Loucy (cell line): Measurements from ENCODE around the gene CNTNAP2.

ENCODE experiments used
- H2AFZ ChIP-seq: fragments of 200-600 bp; sonication (generic); 2 replicates; pipeline ENCODE4 v1.6.0; 2016; ENCODE audit warnings: antibody characterized with exemption, mild to moderate bottlenecking, low read length, moderate library complexity
- H3F3A ChIP-seq: fragments of 200-600 bp; 2 replicates; pipeline ENCODE4 v1.6.0; 2016; ENCODE audit warnings: antibody characterized with exemption, low read depth, mild to moderate bottlenecking
- H3K27me3 ChIP-seq: fragments of 200-600 bp; sonication (generic); 2 replicates; pipeline ENCODE4 v1.6.1; 2014; ENCODE audit warnings: low read length, mild to moderate bottlenecking; ENCODE audit not compliant: insufficient read depth, poor library complexity, severe bottlenecking
- H3K36me3 ChIP-seq: fragments of 200-600 bp; sonication (generic); 2 replicates; pipeline ENCODE4 v1.6.1; 2016; ENCODE audit warnings: low read length; ENCODE audit not compliant: insufficient read depth
- H3K4me1 ChIP-seq: fragments of 200-600 bp; sonication (generic); 2 replicates; pipeline ENCODE4 v1.5.1; 2014; ENCODE audit warnings: low read length, mild to moderate bottlenecking; ENCODE audit not compliant: insufficient read depth, poor library complexity, severe bottlenecking
- H3K4me2 ChIP-seq: fragments of 200-600 bp; sonication (generic); 2 replicates; pipeline ENCODE4 v1.6.0; 2014; ENCODE audit warnings: antibody characterized with exemption, low read length, low read depth, mild to moderate bottlenecking; ENCODE audit not compliant: poor library complexity, severe bottlenecking
- H3K4me3 ChIP-seq: fragments of 200-600 bp; sonication (generic); 2 replicates; pipeline ENCODE4 v1.5.1; 2014; ENCODE audit warnings: low read length, mild to moderate bottlenecking, mixed read lengths; ENCODE audit not compliant: poor library complexity, severe bottlenecking
- H3K79me2 ChIP-seq: fragments of 200-600 bp; sonication (generic); 2 replicates; pipeline ENCODE4 v1.6.1; 2014; ENCODE audit warnings: low read length; ENCODE audit not compliant: insufficient read depth
- H3K9ac ChIP-seq: fragments of 200-600 bp; sonication (generic); 2 replicates; pipeline ENCODE4 v1.6.0; 2014; ENCODE audit warnings: mild to moderate bottlenecking, low read depth, low read length, moderate library complexity; ENCODE audit not compliant: poor library complexity, severe bottlenecking
- H3K9me2 ChIP-seq: fragments of 200-600 bp; sonication (generic); replicated peaks from 2 replicates; pipeline ENCODE4 v1.6.1; 2016; ENCODE audit warnings: low read depth, low read length, mixed read lengths
- H3K9me3 ChIP-seq: fragments of 200-600 bp; sonication (generic); 2 replicates; pipeline ENCODE4 v1.6.1; 2014; ENCODE audit warnings: mild to moderate bottlenecking, antibody characterized with exemption, low read length, low read depth; ENCODE audit not compliant: insufficient read depth
- H4K20me1 ChIP-seq: fragments of 200-600 bp; sonication (generic); 2 replicates; pipeline ENCODE4 v1.6.0; 2014; ENCODE audit warnings: antibody characterized with exemption, low read length, mild to moderate bottlenecking; ENCODE audit not compliant: insufficient read depth, poor library complexity, severe bottlenecking
- EZH2phosphoT487 ChIP-seq: fragments of 200-600 bp; IDR thresholded peaks from 2 replicates; pipeline ENCODE4 v1.6.1; 2018; ENCODE audit warnings: antibody characterized with exemption, mild to moderate bottlenecking, moderate library complexity, borderline replicate concordance
- TF ChIP-seq, protein P1 (sequence below): fragments of 200-600 bp; sonication (generic); conservative IDR thresholded peaks from 2 replicates; pipeline ENCODE4 v1.5.1; 2014; ENCODE audit warnings: mild to moderate bottlenecking, antibody characterized with exemption, low read length

CNTNAP2 gene

DNA sequence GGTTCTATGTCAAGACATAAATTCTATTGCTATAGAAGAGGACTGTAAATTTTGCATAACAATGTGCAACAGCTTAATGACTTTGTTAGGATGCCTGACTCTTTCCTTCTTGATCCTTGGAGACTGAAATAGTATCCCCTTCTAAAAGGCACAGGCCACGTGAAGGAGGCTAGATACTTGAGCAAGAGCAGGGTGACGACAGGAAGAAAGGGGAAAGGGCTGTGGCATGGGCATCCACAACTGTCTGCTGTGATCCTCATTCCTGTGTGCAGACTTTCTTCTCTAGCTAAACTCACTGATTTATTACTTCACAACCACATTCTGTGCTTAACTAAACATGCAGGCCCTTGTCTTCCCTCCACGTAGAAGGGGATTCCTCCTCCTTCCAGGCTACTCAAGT, 1362.2 kb downstream of the CNTNAP2 start:
- Histone ChIP-seq H3K9ac (no peak overlapping the region), H3K36me3 (no peaks in the 10 kb centered on the region), H3K4me3 (no peak overlapping the region), H3K27me3 (no peaks in the 10 kb centered on the region), H3K9me3 (no peaks in the 10 kb centered on the region; the same call in 1 of the 2 replicates), H3K79me2 (no peaks in the 10 kb centered on the region), H4K20me1 (no peaks in the 10 kb centered on the region), H3F3A (no peaks in the 10 kb centered on the region), H2AFZ (no peak overlapping the region), H3K9me2 (no peaks in the 10 kb centered on the region), H3K4me2 (no peak overlapping the region), H3K4me1 (no peaks in the 10 kb centered on the region)
- no peak for TF ChIP-seq EZH2phosphoT487
- TF ChIP-seq, protein P1, sequence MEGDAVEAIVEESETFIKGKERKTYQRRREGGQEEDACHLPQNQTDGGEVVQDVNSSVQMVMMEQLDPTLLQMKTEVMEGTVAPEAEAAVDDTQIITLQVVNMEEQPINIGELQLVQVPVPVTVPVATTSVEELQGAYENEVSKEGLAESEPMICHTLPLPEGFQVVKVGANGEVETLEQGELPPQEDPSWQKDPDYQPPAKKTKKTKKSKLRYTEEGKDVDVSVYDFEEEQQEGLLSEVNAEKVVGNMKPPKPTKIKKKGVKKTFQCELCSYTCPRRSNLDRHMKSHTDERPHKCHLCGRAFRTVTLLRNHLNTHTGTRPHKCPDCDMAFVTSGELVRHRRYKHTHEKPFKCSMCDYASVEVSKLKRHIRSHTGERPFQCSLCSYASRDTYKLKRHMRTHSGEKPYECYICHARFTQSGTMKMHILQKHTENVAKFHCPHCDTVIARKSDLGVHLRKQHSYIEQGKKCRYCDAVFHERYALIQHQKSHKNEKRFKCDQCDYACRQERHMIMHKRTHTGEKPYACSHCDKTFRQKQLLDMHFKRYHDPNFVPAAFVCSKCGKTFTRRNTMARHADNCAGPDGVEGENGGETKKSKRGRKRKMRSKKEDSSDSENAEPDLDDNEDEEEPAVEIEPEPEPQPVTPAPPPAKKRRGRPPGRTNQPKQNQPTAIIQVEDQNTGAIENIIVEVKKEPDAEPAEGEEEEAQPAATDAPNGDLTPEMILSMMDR = no peak

DNA sequence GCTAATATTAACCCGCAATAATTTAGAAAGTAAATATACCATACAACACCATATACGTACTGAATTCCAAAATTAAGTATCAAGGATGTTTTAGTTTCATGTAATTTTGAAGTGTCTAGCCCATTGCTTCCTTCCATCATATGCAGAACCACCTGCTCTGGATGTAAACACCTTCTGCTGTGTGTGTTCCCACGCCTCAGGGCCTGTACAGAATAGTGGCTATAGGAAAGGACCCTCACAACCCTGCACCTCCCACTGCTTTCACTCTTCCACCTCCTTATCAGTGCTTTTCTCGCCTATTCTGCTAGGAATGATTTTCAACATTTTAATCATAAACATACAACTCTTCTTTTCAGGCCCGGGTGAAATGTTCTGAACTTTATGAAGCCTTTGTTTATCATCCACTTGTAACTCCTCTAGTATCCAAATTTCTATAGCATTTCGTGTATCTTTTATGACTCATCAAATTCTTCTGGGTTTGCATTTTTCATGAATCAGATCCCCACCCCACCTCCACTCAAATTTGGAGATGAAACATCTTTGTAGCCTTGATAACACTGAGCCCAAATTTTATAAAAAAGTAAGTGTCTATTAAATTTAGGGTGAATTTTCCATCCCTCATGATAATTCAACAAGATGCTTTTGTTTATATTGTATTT, 1367.2 kb downstream of the CNTNAP2 start:
- no peaks in the 10 kb centered on the region for H3K4me1 ChIP-seq
- no peak overlapping the region for H3K4me3 ChIP-seq
- TF ChIP-seq, protein P1 = no peak
- TF ChIP-seq EZH2phosphoT487 = no peak
- H3K4me2 ChIP-seq = no peak overlapping the region
- no peaks in the 10 kb centered on the region for H3K27me3 ChIP-seq
- H3K9ac ChIP-seq = no peak overlapping the region
- H3F3A ChIP-seq = no peaks in the 10 kb centered on the region
- H4K20me1 ChIP-seq = no peaks in the 10 kb centered on the region
- no peaks in the 10 kb centered on the region; the same call in 1 of the 2 replicates for H3K9me3 ChIP-seq
- no peaks in the 10 kb centered on the region for H3K9me2 ChIP-seq
- no peak overlapping the region for H2AFZ ChIP-seq
- H3K79me2 ChIP-seq = no peaks in the 10 kb centered on the region
- no peaks in the 10 kb centered on the region for H3K36me3 ChIP-seq

DNA sequence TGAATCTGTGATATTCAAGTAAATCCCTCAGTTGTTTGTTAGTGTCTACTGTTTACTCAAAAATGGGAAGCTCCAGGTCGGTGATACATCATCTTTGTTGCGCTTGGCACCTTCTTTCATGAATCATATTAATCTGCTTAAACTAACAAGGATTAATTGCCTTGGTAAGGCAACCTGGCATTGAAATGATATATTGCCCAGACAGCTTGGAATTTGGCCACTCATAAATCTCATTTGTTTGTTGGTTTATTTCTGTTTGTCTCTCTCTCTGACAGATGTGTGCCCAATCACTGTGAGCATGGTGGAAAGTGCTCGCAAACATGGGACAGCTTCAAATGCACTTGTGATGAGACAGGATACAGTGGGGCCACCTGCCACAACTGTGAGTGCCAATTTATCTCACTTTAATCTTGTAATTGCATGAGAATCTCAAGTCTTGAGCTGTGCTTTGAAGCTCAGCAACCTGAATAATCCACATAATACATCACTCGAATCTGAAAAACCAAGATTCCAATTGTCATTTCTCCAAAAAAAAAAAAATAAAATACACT, 1369.1 kb downstream of the CNTNAP2 start:
- Histone ChIP-seq H4K20me1 (no peaks in the 10 kb centered on the region), H3K36me3 (no peaks in the 10 kb centered on the region), H3K79me2 (no peaks in the 10 kb centered on the region), H3F3A (no peaks in the 10 kb centered on the region), H3K9ac (no peak overlapping the region), H3K4me3 (no peak overlapping the region), H3K4me1 (no peaks in the 10 kb centered on the region), H3K27me3 (no peaks in the 10 kb centered on the region), H3K9me3 (no peaks in the 10 kb centered on the region; the same call in 1 of the 2 replicates), H3K9me2 (no peaks in the 10 kb centered on the region), H3K4me2 (no peak overlapping the region), H2AFZ (no peak overlapping the region)
- no peak for TF ChIP-seq EZH2phosphoT487
- TF ChIP-seq, protein P1 = no peak
